Stimulated activated CD4-positive, alpha-beta T cell treated with anti-CD3 and anti-CD28 coated beads, Interleukin-2, amount 100 ng/mL, for 48 hours (primary cell): ENCODE measurements around the gene U2AF2.

Experiments
- DNase-seq, 2 donors: peaks; one replicate each; pipeline ENCODE4 v3.0.0-alpha.2; 2020

The U2AF2 gene

GRCh38 chr19:55654868-55655647 lies at the start of gene U2AF2:
Gene U2AF2, plus strand, starts transcription at chr19:55655035. Its CDS starts 70 bp downstream, at chr19:55655105.
- DNase-seq: peak; percentile 96 to 97

- peak; percentile 98 to 99 for DNase-seq
These were observed 49.6 kb upstream of the U2AF2 start for GRCh38 chr19:55605207-55605636.

GRCh38 chr19:55605637-55606470 lies 49.0 kb upstream of the U2AF2 start, which contains the start of gene ZNF865:
Gene ZNF865, plus strand, starts transcription at chr19:55605647. Its CDS starts 7,972 bp downstream, at chr19:55613619.
- peak; percentile 58 for DNase-seq

- no peak for DNase-seq
These were observed 48.4 kb upstream of the U2AF2 start for GRCh38 chr19:55606471-55606787.

- DNase-seq: no peak
These were observed 48.0 kb upstream of the U2AF2 start for GRCh38 chr19:55606817-55607216.

GRCh38 chr19:55609326-55609725 lies 45.5 kb upstream of the U2AF2 start:
- no peak for DNase-seq

- no peak for DNase-seq
These were observed 43.4 kb upstream of the U2AF2 start for GRCh38 chr19:55611300-55611982.

GRCh38 chr19:55611983-55612645 lies 42.7 kb upstream of the U2AF2 start:
- no peak for DNase-seq

GRCh38 chr19:55613396-55613795 lies 41.4 kb upstream of the U2AF2 start:
- no peak for DNase-seq

- no peak for DNase-seq
These were observed 40.7 kb upstream of the U2AF2 start for GRCh38 chr19:55613930-55614710.

- DNase-seq: no peak
These were observed 39.9 kb upstream of the U2AF2 start for GRCh38 chr19:55614711-55615542.

GRCh38 chr19:55615543-55616394 lies 39.1 kb upstream of the U2AF2 start:
- no peak for DNase-seq

GRCh38 chr19:55616395-55616875 lies 38.4 kb upstream of the U2AF2 start:
- DNase-seq: no peak

GRCh38 chr19:55617426-55617825 lies 37.4 kb upstream of the U2AF2 start:
- DNase-seq: no peak

GRCh38 chr19:55618426-55618825 lies 36.4 kb upstream of the U2AF2 start:
- DNase-seq: no peak

GRCh38 chr19:55619286-55619685 lies 35.5 kb upstream of the U2AF2 start:
- DNase-seq: no peak

GRCh38 chr19:55620410-55621204 lies 34.2 kb upstream of the U2AF2 start:
- DNase-seq: no peak

- no peak for DNase-seq
These were observed 33.6 kb upstream of the U2AF2 start for GRCh38 chr19:55621205-55621672.

GRCh38 chr19:55621673-55622231 lies 33.1 kb upstream of the U2AF2 start:
- DNase-seq: no peak
